ENCODE results near the gene CD58.

- TF ChIP-seq POLR2A (IDR thresholded peaks at IDR 0.05): no peak
- TF ChIP-seq, protein P1, sequence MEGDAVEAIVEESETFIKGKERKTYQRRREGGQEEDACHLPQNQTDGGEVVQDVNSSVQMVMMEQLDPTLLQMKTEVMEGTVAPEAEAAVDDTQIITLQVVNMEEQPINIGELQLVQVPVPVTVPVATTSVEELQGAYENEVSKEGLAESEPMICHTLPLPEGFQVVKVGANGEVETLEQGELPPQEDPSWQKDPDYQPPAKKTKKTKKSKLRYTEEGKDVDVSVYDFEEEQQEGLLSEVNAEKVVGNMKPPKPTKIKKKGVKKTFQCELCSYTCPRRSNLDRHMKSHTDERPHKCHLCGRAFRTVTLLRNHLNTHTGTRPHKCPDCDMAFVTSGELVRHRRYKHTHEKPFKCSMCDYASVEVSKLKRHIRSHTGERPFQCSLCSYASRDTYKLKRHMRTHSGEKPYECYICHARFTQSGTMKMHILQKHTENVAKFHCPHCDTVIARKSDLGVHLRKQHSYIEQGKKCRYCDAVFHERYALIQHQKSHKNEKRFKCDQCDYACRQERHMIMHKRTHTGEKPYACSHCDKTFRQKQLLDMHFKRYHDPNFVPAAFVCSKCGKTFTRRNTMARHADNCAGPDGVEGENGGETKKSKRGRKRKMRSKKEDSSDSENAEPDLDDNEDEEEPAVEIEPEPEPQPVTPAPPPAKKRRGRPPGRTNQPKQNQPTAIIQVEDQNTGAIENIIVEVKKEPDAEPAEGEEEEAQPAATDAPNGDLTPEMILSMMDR (IDR thresholded peaks at IDR 0.05): no peak
Measured at GRCh38 chr1:116540088-116540487, 30.7 kb downstream of the CD58 start.

All from adrenal gland (tissue), 5 donors.